ENCODE measurements around the gene DACH2.

DNA sequence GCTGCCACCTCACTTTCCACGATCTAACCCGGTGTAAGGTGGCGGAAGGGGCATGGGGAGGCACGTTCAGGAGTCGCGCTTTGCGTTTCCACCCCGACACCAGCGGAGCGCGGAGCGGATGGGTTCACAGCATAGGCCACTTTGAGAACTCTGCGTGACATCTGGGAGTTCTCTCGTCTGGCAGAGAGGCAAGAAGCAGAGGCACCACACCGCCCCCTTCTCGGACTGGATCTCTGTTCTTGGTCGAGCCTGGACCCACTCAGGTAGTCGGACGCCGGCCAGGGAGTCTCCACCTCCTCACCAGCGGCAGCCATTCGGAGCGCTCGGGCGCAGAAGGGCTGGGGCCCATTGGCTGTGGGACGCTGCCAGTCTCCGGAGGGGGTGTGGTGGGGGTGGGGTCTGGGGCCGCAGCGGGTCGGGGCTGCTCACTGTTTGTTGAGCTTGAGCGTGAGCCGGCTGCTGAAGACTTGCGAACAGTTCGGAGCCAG is at the start of gene DACH2:
- TF ChIP-seq POLR2A (IDR thresholded peaks at IDR 0.05), result no peak
- TF ChIP-seq, protein P1, sequence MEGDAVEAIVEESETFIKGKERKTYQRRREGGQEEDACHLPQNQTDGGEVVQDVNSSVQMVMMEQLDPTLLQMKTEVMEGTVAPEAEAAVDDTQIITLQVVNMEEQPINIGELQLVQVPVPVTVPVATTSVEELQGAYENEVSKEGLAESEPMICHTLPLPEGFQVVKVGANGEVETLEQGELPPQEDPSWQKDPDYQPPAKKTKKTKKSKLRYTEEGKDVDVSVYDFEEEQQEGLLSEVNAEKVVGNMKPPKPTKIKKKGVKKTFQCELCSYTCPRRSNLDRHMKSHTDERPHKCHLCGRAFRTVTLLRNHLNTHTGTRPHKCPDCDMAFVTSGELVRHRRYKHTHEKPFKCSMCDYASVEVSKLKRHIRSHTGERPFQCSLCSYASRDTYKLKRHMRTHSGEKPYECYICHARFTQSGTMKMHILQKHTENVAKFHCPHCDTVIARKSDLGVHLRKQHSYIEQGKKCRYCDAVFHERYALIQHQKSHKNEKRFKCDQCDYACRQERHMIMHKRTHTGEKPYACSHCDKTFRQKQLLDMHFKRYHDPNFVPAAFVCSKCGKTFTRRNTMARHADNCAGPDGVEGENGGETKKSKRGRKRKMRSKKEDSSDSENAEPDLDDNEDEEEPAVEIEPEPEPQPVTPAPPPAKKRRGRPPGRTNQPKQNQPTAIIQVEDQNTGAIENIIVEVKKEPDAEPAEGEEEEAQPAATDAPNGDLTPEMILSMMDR (IDR thresholded peaks at IDR 0.05), result no peak
- no peak for TF ChIP-seq EP300 (IDR thresholded peaks at IDR 0.05)

All from ovary (tissue), 3 donors.